Effector CD4-positive, alpha-beta T cell (primary cell): ENCODE data around the gene PCDHB9.
"Not testable (repeated sequence)": the region's sequence is repeated elsewhere in the genome, so short reads cannot be mapped to it uniquely, and the experiment has no call there.

Source experiments
- DNase-seq: peaks from one replicate; pipeline ENCODE4 v3.0.0-alpha.2; 2020

The PCDHB9 gene

DNA sequence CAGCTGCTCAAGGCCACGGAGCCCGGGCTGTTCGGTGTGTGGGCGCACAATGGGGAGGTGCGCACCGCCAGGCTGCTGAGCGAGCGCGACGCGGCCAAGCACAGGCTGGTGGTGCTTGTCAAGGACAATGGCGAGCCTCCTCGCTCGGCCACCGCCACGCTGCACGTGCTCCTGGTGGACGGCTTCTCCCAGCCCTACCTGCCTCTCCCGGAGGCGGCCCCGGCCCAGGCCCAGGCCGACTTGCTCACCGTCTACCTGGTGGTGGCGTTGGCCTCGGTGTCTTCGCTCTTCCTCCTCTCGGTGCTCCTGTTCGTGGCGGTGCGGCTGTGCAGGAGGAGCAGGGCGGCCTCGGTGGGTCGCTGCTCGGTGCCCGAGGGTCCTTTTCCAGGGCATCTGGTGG is 2.2 kb downstream of the PCDHB9 start:
- not testable (repeated sequence) for DNase-seq

DNA sequence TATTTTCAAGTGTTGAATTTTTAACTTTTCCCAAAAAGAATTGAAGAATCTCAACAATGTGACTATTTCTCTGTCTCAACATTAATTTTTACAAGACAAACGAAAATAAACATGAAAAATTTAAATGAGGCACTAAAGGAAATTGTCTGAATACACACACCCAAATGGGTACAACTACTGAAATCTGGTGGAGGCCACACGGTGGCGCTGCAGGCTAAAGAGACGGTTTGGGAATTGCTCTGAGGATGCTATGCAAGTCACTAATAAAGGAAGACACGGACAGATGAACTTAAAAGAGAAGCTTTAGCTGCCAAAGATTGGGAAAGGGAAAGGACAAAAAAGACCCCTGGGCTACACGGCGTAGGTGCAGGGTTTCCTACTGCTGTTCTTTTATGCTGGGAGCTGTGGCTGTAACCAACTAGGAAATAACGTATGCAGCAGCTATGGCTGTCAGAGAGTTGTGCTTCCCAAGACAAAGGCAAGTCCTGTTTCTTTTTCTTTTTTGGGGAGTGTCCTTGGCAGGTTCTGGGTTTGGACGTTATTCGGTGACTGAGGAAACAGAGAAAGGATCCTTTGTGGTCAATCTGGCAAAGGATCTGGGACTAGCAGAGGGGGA is 5.3 kb downstream of the PCDHB9 start, which contains the start of gene PCDHB10:
PCDHB10 (plus strand) TSS at position 244 of the 616 bp plus-strand sequence; CDS start at position 444, 200 bp downstream.
- no peak for DNase-seq

DNA sequence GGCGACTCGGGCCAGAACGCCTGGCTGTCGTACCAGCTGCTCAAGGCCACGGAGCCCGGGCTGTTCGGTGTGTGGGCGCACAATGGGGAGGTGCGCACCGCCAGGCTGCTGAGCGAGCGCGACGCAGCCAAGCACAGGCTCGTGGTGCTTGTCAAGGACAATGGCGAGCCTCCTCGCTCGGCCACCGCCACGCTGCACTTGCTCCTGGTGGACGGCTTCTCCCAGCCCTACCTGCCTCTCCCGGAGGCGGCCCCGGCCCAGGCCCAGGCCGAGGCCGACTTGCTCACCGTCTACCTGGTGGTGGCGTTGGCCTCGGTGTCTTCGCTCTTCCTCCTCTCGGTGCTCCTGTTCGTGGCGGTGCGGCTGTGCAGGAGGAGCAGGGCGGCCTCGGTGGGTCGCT is 7.4 kb downstream of the PCDHB9 start:
- DNase-seq: not testable (repeated sequence)

DNA sequence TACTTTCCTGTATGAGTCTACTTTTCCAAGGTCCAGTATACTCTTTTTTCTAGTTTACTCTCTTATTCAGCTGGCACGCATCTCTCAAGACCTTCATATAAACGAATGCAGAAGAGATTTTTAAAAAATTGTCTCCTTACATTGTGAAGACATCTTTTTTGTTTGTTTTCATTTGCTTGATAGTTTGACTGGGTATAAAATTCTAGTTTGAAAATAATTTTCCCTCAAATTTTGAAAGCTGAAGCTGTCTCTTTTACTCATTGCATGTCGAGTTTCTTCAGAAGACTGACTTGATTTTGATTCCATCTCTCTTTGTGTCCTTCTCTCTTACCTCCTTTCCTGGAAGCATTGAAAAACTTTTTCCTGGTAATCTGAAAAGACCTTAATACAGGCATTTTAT is 9.4 kb downstream of the PCDHB9 start:
- DNase-seq: no peak

DNA sequence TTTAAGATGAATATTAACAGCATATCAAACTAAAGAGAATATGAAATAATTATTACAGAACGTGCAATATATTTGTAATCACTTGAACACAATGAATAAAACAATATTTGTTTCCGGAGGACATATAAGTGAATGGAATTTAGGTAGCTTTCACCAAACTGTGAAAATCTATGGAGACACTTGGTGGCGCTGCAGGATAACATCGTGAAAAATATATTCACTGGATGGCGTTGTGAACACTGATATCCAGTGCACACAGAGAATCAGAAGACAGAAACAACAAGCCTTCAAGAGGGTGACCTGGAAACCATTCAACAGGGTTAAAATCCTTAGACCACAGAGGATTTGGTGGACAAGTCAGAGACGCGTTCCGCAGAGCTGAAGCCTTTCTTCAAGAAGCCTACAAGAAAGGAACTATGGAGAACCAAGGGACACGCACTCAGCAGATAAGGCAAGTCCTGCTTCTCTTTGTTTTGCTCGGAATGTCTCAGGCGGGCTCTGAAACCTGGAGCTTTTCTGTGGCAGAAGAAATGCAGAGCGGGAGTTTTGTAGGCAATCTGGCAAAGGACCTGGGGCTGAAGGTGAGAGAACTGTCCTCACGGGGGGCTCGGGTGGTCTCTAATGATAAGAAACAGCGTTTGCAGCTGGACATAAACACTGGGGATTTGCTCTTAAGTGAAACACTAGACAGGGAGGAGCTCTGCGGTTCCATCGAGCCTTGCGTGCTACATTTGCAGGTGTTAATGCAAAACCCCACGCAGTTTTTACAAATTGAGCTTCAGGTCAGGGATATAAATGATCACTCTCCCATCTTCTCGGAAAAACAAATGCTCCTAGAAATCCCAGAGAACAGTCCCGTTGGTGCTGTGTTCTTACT is 12.6 kb downstream of the PCDHB9 start, which contains the start of gene PCDHB11:
PCDHB11 (plus strand) TSS at position 269 of the 877 bp plus-strand sequence; CDS start at position 417, 148 bp downstream.
- DNase-seq: no peak

GRCh38 chr5:141201126-141201525 is 14.2 kb downstream of the PCDHB9 start:
- DNase-seq: not testable (repeated sequence)

DNA sequence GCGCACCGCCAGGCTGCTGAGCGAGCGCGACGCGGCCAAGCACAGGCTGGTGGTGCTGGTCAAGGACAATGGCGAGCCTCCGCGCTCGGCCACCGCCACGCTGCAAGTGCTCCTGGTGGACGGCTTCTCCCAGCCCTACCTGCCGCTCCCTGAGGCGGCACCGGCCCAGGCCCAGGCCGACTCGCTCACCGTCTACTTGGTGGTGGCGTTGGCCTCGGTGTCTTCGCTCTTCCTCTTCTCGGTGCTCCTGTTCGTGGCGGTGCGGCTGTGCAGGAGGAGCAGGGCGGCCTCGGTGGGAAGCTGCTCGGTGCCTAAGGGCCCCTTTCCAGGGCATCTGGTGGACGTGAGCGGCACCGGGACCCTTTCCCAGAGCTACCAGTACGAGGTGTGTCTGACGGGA is 14.7 kb downstream of the PCDHB9 start:
- not testable (repeated sequence) for DNase-seq

DNA sequence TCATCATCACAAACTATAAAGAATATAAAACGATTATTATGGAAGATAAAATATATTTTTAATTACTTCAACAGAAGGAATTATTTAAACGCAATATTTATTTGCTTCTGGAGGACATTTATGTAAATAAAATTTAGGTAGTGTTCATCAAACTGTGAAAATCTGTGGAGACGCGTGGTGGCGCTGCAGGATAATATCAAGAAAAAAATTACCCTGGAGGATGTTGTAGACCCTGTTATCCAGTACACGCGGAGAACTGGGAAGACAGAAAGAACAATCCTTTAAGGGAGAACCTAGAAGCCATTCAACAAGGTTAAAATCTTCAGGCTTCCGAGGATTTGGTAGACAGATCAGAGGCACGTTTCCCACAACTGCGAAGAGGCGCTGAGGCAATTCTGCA is 21.5 kb downstream of the PCDHB9 start, which contains the start of gene PCDHB12:
PCDHB12 (plus strand) TSS at position 242 of the 400 bp plus-strand sequence. CDS start 189 bp downstream, outside the sequence.
- no peak for DNase-seq

DNA sequence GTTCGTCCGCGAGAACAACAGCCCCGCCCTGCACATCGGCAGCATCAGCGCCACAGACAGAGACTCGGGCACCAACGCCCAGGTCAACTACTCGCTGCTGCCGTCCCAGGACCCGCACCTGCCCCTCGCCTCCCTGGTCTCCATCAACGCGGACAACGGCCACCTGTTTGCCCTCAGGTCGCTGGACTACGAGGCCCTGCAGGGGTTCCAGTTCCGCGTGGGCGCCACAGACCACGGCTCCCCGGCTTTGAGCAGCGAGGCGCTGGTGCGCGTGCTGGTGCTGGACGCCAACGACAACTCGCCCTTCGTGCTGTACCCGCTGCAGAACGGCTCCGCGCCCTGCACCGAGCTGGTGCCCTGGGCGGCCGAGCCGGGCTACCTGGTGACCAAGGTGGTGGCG is 23.3 kb downstream of the PCDHB9 start:
- DNase-seq: not testable (repeated sequence)

- not testable (repeated sequence) for DNase-seq
These were observed 23.9 kb downstream of the PCDHB9 start for GRCh38 chr5:141210849-141211248.

GRCh38 chr5:141213656-141214339 is 26.8 kb downstream of the PCDHB9 start, which contains the start of gene PCDHB13:
Gene PCDHB13, plus strand, starts transcription at chr5:141213919. Its CDS starts 205 bp downstream, at chr5:141214124.
- not testable (repeated sequence) for DNase-seq

DNA sequence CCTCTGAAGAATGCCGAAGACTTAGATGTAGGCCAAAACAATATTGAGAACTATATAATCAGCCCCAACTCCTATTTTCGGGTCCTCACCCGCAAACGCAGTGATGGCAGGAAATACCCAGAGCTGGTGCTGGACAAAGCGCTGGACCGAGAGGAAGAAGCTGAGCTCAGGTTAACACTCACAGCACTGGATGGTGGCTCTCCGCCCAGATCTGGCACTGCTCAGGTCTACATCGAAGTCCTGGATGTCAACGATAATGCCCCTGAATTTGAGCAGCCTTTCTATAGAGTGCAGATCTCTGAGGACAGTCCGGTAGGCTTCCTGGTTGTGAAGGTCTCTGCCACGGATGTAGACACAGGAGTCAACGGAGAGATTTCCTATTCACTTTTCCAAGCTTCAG is 27.6 kb downstream of the PCDHB9 start:
- DNase-seq: not testable (repeated sequence)

DNA sequence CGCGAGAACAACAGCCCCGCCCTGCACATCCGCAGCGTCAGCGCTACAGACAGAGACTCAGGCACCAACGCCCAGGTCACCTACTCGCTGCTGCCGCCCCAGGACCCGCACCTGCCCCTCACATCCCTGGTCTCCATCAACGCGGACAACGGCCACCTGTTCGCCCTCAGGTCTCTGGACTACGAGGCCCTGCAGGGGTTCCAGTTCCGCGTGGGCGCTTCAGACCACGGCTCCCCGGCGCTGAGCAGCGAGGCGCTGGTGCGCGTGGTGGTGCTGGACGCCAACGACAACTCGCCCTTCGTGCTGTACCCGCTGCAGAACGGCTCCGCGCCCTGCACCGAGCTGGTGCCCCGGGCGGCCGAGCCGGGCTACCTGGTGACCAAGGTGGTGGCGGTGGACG is 28.5 kb downstream of the PCDHB9 start:
- not testable (repeated sequence) for DNase-seq

DNA sequence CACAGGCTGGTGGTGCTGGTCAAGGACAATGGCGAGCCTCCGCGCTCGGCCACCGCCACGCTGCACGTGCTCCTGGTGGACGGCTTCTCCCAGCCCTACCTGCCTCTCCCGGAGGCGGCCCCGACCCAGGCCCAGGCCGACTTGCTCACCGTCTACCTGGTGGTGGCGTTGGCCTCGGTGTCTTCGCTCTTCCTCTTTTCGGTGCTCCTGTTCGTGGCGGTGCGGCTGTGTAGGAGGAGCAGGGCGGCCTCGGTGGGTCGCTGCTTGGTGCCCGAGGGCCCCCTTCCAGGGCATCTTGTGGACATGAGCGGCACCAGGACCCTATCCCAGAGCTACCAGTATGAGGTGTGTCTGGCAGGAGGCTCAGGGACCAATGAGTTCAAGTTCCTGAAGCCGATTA is 29.1 kb downstream of the PCDHB9 start:
- DNase-seq: not testable (repeated sequence)

DNA sequence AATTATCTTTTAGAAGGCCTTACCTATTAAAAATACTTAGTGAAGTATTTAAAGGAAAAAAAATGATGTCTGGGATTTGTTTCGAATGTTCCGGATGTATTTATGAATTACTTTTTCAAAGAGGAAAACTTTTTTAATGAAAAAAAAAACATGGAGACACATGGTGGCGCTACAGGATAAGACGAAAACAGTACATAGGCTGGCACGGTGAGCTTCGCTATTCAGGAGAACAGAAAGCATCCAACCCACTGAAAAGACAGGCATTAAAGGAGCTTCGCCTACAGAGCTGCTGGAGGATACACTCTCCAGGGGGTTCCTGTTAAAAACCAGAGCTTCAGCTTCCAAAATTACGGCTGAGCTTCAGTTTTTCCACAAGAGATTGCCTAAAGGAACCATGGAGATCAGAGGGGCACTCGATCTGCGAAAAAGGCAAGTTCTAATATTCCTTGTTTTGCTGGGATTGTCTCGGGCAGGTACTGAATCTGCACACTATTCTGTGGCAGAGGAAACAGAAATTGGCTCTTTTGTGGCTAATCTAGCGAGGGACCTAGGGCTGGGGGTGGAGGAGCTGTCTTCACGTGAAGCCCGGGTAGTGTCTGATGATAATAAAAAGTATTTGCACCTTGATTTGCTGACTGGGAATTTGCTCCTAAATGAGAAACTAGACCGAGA is 36.3 kb downstream of the PCDHB9 start, which contains the start of gene PCDHB14:
PCDHB14 (plus strand) TSS at position 232 of the 672 bp plus-strand sequence; CDS start at position 395, 163 bp downstream.
- DNase-seq: no peak

DNA sequence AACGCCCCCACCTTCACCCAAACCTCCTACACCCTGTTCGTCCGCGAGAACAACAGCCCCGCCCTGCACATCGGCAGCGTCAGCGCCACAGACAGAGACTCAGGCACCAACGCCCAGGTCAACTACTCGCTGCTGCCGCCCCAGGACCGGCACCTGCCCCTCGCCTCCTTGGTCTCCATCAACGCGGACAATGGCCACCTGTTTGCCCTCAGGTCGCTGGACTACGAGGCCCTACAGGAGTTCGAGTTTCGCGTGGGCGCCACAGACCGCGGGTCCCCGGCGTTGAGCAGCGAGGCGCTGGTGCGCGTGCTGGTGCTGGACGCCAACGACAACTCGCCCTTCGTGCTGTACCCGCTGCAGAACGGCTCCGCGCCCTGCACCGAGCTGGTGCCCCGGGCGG is 37.9 kb downstream of the PCDHB9 start:
- DNase-seq: not testable (repeated sequence)

DNA sequence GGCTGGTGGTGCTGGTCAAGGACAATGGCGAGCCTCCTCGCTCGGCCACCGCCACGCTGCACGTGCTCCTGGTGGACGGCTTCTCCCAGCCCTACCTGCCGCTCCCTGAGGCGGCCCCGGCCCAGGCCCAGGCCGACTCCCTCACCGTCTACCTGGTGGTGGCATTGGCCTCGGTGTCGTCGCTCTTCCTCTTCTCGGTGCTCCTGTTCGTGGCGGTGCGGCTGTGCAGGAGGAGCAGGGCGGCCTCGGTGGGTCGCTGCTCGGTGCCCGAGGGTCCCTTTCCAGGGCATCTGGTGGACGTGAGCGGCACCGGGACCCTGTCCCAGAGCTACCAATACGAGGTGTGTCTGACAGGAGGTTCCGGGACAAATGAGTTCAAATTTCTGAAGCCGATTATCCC is 38.5 kb downstream of the PCDHB9 start:
- DNase-seq: not testable (repeated sequence)

DNA sequence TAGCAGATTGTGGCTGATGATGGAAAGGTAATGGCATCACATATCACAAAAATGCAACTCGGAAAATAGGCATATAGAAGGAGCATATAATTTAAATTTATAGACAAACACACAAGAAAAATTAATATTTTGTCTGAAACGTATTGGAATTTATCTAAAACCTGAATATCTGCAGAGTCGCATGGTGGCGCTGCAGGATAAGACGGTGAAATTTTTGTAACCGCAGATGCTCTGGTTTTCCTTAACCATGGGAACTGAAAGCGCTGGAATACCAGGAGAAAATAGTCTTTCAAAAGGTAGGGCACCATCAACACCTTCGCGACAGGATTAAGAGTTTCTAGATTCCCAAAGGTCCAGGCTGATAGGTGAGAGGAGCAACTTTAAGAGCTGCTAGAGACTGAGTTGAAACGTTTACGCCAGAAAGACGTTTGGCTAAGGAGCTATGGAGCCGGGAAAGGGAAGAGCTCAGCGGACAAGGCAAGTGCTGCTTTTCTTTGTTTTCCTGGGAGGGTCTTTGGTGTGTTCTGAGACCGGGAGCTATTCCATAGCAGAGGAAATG is 47.2 kb downstream of the PCDHB9 start:
- DNase-seq: no peak

GRCh38 chr5:141235922-141236321 is 49.0 kb downstream of the PCDHB9 start:
- not testable (repeated sequence) for DNase-seq

DNA sequence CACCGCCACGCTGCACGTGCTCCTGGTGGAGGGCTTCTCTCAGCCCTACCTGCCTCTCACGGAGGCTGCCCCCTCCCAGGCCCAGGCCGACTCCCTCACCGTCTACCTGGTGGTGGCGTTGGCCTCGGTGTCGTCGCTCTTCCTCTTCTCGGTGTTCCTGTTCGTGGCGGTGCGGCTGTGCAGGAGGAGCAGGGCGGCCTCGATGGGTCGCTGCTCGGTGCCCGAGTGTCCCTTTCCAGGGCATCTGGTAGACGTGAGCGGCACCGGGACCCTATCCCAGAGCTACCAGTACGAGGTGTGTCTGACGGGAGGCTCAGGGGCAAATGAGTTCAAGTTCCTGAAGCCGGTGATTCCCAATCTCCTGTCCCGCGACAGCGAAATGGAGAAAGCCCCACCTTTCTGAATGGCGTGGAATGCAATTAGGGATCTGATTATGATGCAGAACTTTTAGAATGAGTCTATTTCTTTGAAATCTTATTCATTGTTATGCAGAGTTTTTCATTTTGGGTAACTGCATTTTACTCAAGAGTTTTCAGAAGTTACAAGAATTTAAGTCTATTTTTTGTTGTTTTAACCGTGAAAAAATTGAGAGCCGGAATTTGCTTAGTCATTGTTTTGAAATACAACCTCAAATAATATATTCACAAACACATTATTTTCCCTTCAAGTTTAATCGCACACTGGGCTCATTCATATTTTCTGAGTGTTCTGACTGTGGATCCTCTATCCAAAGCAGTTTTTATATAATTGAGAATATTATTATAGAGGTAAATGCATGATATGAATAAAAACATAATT is 49.8 kb downstream of the PCDHB9 start:
- no peak for DNase-seq
